ENCODE measurements around the gene CCDC178.
"Not testable (repeated sequence)": the region's sequence is repeated elsewhere in the genome, so short reads cannot be mapped to it uniquely, and the experiment has no call there.

Gene CCDC178

DNA sequence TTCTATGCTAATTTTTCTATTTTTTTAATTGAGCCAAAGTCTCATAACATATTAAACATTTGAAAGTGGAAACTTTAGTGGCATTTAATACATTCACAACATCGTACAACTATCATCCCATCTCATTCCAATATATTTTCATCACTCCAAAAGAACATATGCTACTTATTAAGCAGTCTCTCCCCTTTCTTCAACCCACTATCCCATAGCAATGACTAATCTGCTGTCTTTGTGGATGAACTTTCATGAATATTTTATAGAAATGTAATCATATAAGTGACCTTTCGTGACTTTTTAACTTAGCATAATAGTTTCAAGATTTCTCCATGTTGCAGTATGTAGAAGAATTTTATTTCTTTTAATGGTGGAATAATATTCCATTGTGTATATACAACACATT lies 90.3 kb downstream of the CCDC178 start:
- no peak for DNase-seq

DNA sequence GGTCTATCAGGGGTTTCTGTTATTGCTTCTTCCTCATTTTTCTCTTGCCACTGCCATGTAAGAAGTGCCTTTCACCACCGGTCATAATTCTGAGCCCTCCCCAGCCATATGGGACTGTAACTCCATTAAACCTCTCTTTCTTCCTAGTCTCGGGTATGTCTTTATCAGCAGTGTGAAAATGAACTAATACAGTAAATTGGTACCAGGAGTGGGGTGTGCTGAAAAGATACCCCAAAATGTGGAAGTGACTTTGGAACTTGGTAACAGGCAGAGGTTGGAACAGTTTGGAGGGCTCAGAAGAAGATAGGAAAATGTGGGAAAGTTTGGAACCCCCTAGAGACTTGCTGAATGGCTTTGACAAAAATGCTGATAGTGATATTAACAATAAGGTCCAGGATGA lies 100.8 kb downstream of the CCDC178 start:
- DNase-seq: not testable (repeated sequence)

DNA sequence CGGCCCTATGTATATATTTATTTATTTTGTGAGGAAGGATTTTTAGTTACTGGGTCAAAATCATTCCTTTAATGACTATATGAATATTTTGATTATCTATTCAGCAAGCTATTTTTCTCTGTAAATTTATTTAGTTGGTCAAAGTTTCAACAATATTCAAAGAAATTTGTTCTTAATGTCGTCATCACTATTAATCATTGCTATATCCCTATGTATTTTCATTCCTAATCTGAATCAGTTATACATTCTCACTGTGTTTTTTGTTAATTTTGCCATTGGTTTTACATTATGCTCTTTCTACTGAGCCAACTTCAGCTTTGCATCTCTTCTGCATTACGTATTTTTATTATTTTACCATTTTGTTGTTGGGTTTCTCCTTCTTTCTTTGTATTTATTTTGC lies 105.7 kb downstream of the CCDC178 start:
- no peak for DNase-seq

DNA sequence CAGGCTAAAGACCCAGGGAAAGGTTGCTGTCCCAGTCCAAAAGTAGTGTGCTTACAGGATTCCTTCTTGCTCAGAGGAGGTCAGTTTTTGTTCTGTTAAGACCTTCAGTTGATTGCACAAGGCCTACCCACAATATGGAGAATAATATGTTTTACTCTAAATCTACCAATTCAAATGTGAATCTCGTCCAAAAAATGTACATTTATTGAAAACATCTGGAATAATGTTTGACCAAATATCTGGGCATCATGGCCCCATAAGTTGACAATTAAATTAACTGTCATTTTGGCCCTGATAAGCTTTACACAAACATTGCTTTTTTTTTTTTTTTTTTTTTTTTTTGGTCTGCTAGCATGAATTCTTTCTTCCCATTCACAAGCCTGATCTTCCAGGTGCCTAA lies 109.8 kb downstream of the CCDC178 start:
- no peak for DNase-seq

DNA sequence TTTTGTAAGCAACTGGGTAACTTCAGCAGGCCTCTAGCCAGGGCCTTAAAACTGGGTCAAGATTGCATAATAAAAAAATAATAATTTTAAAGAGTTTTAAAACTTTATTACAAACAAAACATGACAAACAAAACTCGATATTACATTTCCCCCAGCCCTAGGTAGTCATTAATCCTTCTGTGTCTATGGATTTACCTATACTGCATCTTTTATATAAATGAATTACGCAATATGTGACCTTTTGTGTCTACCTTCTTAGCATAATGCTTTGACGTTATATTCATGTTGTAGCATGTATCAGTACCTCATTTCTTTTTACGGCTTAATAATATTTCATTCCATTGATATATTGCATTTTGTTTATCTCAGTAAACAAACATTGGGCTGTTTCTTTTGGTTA lies 113.5 kb downstream of the CCDC178 start:
- no peak for DNase-seq

DNA sequence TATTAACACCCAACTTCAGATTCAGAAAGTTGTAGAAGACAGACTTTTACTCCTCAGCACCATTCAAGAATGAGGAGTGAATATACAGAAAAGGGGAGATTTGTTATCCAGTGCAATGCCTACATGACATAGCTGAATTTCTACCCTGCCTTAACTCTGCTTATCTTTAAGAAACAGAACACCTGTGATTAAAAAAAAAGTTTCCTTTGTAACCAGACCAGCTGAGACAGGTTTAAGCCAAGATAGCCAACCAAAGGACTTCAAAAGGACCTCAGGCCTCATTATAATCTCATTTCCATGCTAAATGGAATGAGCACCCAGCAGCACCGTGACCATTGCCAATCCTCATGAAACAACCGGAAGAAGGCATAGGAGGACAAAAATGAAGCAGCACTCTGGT lies 122.9 kb downstream of the CCDC178 start:
- DNase-seq: no peak

DNA sequence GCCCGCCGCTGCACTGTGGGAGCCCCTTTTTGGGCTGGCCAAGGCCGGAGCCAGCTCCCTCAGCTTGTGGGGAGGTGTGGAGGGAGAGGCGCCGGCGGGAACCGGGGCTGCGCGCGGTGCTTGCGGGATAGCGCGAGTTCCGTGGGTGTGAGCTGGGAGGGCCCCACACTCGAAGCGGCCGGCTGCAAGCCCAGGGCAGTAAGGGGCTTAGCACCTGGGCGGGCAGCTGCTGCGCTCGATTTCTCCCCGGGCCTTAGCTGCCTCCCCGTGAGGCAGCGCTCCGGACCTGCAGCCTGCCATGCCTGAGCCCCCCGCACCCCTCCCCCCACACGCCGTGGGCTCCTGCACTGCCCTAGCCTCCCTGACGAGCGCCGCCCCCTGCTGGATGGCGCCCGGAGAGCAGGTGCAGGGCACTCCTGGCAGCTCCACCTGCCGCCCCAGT lies 124.4 kb downstream of the CCDC178 start:
- DNase-seq: no peak

DNA sequence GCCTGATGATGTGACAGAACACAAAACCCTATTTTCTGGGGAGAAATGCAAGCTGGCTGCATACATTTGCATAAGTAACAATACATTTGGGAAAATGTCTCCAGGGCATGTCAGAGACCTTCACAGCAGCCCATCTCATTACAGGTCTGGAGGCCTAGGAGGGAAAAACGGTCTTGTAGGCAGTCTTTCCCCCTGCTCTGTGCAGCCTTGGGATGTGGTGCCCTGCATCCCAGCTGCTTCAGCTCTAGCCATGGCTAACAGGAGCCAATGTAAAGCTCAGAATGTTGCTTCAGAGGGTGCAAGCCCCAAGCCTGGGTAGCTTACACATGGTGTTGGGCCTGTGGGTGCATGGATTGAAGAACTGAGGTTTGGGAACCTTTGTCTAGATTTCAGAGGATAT lies 133.0 kb downstream of the CCDC178 start:
- DNase-seq: no peak

DNA sequence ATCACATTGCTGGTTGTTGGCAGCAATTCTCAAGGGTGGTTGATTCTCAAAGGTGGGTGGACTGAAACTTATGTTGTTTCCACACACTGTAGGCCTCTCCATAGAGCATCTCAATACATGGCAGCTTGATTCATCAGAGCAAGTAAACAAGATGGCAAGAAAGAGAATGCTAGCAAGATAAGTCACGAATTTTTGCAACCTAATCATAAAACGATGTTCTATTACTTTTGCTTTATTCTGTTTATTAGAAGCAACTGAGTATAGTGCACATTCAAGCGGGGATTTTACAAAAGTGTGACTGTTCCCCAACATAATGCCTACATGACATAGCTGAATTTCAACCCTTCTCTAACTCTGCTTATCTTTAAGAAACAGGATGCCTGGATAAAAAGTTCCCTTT lies 136.2 kb downstream of the CCDC178 start:
- no peak for DNase-seq

DNA sequence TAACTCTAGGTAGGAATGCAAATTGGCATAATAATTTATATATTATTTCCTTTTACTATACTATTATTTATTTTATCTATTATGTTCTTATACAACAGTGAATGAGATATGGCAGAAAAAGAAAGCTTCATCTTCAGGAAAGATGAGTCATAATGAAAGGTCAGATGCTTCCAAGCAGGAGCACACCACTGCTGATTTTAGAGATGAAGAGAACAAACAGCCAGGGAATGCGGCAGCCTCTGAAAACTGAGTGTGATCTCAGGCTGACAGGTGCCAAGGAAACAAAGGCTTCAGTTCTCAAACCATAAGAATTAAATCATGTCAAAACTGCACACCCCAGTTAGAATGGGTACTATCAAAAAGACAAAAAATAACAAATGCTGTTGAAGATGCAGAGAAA lies 149.0 kb downstream of the CCDC178 start:
- DNase-seq: no peak

DNA sequence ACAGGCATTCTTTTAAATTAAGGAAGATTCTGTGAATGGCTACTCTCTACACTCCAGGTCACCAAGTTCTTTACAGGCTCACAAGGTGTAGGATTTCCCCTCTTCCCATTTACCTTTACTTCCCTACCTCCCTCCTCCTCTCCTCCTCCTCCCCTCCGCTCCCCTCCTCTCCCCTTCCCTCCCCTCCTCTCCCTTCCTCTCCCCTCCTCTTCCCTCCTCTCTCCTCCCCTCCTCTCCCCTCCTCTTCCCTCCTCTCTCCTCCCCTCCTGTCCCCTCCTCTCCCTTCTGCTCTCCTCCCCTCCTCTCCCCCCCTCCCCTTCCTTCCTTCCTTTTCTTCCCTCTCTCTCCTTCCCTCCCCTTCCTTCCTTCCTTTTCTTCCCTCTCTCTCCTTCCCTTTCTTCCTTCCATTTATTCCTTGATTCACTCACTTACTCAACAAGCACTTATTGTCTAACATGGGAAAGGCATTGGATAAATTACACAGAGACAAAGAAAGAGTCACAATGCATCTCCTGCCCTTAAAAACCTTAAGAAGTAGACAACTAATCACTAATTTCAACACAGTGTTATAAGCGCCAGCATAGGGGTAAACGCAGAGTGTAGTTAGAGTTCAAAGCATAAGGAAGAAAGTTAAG lies 152.3 kb downstream of the CCDC178 start:
- no peak for DNase-seq

DNA sequence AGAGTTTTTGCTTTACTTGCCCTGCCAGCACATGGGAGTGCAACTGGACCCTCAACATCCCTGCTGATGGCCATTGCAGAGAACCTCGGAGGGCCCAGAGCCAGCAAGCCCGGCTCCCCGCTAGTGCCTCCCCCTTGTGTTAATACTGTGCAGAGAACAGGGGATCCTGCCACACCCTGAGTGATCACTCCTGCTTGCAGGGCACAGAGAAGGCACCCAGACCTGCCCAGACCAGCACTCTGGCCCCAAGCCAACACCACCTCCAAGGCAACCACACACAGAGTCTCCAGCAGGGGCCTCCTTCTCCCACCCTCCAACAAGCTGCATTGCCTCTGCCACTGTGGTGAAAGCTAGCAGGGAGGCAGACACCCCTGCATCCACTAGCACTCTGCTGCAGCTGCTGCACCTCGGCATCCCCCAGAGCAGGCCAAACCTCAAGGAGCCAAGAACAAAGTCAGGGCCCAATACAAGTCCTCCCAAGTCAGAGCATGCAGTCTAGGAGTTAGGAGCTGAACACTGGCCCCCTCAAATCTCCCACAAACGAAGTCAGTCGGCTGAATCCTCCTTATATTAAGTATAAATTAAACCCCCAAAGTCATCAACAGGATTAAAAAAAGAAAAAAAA lies 157.7 kb downstream of the CCDC178 start:
- no peak for DNase-seq

DNA sequence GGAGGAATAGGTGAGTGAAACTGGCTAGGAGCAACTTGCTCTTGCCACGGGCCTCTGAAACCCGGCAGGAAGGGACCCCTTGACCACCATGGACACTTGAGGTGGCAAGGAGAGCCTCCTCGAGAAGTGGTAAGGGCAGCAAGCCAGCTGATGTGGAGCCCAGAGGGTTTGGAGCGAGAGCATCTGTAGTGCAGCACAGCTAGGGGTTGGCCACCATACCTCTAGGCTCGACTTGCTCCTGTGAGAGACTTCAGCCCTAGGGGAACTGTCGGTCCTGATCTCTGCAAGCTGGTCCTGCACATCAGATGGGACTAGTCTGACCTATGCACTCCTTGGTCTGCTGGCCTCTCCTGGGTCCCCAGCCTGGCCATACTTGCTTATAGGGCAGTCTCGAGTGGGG lies 158.4 kb downstream of the CCDC178 start:
- no peak for DNase-seq

DNA sequence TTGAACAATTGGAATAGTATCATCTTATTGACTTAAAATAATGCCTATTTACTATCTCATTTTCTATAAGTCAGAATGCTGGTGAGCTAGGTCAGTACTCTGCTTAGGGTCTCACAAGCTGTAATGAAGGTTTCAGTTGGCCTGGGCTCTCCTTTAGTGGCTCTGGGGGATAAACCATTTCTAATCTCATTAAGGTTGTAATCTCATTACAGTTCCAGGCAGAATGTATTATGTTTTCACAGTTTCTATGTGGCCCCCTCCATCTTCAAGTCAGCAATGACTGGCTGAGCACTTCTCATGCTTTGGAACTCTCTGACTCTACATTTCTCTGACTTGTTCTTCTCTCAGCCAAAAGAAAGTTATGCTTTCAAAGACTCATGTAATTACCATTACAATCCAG lies 163.1 kb downstream of the CCDC178 start:
- no peak for DNase-seq

DNA sequence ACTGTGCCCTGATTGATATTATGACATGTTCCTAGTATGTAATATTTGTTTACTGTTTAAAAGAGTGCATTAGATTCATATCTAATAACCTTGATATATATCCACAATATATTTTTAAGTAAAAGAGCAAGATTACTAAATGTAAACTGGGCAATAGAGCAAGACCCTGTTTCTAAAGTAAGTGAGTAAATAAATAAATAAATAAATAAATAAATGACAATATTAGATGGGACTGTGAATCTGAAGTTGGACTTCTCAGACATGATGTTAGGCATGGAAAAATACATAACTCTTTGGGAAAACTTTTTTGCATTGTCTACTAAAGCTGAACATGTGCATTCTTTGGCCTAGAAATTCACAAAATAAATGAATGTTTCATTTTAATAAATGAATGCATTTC lies 164.7 kb downstream of the CCDC178 start:
- DNase-seq: no peak

DNA sequence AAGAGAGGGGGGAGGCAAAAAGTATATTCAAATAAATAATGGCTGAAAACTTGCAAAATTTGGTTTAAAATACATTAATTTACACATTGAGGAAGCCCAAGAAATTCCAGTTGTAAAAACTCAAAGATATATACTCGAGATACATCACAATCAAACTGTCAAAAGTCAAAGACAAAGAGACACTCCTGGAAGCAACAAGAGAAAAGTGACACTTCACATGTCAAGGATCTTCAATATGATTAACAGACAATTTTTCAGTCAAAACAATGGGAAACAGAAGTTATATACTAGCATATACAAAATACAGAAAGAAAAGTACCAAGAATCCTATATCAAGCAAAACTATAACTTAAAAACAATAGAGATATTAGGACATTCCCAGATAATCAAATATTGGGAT lies 170.2 kb downstream of the CCDC178 start:
- no peak for DNase-seq

DNA sequence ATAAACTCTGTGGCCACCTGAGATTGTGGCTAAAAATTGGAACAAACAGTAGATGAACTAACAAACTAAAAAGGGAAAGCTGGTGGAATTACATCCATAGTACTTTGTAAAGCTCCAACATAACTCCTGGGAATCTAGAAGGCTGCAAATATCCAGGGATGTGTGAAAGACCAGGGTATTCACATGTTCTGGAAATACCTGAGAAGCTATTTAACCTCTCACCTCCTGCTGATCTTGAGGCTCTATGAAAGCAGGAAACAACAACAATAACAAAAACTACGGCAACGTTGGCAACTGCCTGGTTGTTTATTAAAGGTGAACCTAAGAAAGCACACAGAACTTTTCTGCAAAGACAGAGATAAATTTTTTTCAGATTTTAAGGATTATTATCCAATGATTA lies 171.3 kb downstream of the CCDC178 start:
- DNase-seq: no peak

DNA sequence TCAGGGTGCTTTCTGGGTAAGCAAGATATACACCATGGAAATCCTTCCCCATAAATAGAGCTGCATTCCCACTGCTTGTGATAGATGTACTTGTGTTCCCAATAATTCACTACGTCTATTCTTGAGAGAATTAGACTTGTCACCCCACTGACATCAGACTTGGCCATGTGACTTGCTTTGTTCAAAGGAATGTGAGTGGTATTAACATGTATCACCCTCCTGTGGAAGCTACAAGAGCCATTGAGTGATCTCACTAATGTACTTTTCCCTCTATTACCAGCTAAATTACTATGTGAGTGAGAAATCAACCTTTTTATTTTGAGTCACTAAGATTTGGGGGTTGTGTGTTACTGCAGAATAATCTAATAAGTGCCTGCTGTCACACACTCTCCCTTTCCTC lies 176.0 kb downstream of the CCDC178 start:
- DNase-seq: no peak

DNA sequence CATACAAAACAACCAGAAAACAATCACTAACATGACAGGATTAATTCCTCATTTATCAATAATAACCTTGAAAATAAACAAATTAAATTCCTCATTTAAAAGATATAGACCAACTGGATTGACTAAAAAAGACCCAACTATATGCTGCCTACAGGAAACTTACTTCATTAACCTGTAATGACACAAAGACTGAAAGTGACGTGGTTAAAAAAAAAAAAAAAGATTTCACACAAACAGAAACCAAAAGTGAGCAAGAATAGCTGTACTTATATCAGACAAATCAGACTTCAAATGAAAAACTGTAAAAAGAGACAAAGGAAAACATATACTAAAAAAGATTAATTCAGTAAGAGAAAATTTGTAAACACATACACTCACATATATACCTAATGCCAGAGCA lies 201.2 kb downstream of the CCDC178 start:
- DNase-seq: no peak

DNA sequence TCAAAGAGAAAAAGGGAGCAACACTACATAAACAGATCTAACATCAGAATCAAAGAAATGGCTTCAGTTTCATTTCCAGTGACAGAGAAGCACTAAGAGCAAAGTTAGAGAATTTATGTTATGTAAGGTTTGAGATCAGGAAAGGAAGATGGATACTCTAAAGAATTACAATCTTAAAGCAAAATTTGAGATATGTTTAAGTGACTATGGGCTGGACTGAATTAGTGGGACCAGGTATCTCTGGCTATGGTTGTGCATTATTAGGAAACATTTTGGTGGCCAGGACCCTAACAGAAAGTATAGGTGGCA lies 208.2 kb downstream of the CCDC178 start:
- DNase-seq: no peak

DNA sequence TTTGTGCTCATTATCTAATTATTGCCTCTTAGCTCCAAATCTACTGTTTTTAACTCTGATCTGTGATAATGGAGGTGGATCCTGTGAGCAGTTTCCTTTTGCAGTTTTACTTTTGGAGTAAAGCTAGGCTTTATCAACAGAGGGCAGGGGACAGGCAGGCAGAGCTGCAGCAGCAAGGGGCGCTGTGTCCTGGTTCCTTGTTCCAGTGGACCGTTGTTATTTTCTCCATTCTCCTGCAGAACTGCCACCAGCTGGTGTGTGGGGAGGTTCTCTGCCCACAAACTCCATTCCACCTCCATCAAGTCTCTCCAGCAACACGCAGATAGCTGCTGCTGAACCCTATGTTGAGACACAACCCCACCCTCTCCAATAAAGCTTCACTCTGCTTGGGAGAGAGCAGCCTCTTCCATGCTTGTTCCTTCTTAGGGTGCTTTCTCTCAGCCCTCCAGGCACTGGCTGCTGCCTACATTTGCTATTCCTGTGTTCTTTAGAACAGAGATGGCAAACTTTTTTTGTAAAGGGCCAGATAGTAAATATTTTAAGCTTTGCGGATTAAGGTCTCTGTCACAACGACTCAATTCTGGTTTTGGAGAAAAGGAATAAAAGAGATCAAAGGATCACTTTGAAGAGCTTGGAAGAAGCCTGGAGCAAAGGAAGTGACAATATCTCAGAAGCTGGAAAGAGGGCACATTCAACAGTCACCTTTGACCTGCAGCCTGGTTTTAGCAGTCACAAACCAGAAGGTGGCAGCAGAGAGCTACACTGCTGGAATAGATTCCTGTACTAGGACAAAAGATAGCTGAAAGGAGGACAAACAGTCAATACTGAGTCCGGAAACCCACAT lies 208.8 kb downstream of the CCDC178 start:
- DNase-seq: peak; percentile 2

DNA sequence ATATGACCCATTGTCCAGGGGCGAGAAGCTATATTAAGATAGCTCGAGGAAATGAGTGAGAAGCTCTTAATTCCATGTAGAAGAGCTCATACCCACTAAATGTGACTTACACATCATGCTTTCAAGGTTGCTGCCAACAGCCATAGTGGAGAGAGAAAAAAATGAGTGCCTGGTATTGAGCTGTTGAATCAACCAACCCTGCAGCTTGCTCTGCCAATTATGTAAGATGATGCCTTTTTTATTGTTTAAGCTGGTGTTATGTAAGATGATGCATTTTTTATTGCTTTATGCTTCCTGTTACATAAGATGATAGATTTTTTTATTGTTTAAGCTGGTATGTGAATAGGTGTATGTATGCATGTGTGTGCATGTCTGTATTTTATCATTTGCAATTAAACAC lies 228.2 kb downstream of the CCDC178 start:
- no peak for DNase-seq

DNA sequence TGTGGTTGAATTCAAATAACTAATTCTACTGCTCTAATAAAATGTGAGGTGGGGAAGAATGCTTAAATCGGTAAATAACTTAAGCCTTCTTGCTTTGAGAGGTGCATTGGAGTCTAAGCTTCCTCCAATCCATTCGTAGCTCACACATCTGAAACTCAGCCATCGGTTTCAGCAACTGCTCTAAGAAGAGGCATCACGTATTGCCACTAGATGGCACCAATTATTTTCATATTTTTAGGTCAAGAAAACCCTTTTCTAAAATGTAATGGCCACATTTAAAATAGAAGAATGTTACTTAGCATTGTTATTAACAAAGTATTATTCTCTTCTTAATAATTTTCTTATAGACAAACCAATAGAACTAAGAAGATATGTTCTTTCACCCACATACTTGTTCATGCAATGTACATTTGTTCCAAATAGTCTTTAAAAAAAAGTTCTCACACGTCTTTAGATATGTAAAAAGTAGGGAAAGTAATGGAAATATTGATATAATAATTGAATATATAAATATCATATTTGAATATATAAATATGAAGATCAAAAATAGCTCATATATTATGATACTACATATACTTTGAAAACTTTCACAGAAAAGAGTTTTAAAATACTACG lies 229.8 kb downstream of the CCDC178 start:
- no peak for DNase-seq

DNA sequence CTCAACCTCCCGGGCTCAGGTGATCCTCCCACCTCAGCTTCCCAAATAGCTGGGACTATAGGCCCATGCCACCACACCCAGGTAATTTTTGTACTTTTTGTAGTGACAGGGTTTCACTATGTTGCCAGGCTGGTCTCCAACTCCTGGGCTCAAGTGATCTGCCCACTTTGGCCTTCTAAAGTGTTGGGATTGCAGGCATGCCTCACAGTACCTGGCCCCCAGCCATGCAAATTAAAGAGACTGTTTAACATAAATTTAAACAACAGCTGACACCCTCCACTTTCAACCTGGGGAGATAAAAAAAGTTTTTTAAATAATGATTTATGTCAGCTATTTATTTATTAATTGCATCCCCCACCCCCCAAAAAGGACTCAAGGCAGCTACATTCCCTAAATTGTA lies 234.7 kb downstream of the CCDC178 start:
- DNase-seq: no peak

Data from NCI-H226 (cell line).